DND-41 (cell line): ENCODE measurements around the gene ACSS1.

Experiments
- CTCF ChIP-seq: IDR thresholded peaks from 2 replicates; pipeline ENCODE4 v1.5.1; 2012; ENCODE audit warnings: borderline replicate concordance, low read length, moderate library complexity, mild to moderate bottlenecking; ENCODE audit not compliant: poor library complexity, severe bottlenecking; ENCODE audit errors: extremely low read depth
- EZH2 ChIP-seq: IDR thresholded peaks from 3 replicates; pipeline ENCODE4 v1.6.1; 2012; ENCODE audit warnings: borderline replicate concordance, low read depth, mild to moderate bottlenecking, moderate library complexity, low read length, inconsistent platforms; ENCODE audit not compliant: severe bottlenecking

GRCh38 chr20:25030007-25030648, 27.8 kb downstream of the ACSS1 start:
- no peak for TF ChIP-seq CTCF
- TF ChIP-seq EZH2: no peak
